ENCODE results near the gene IDUA.
"Not testable (repeated sequence)": the region's sequence is repeated elsewhere in the genome, so short reads cannot be mapped to it uniquely, and the experiment has no call there.

The IDUA gene

DNA sequence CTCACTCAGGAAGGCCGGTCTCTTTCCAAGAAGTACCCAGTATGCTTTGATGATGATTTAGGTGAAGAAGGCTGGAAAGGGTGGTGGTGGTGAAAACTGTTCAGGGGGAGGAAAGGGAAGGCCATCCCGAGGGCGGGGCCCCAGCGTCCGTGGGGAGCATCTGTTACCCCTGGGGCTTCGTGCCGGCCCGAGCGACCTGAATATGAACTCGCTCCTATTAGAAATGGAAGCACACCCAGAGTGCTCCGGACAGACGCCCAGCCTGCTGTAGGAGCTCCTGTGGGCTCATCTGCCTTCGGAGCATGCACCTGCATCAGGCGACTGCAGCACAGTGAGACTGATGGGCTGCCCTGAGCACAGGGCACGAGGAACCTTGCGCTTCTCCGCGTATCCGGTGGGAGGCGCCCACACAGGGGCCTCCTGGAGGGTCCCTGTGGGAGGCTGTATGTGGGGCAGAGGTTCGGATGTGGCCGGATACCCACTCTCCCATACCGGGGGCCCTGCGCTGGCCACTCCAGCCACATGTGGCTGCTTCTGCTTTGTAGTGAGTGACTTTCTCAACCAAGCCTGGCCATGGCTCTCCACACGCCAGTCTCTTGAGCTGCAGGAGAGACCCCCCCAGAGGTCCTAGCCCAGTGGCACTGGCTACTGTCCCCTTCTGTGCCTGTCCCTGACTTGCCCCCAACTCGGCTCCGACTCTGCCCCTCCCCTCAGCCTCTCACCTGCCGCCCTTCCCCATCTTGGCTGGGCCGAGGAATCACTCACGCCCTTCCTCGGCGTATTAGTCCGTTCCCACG, 61.3 kb downstream of the IDUA start:
- no peak for DNase-seq

DNA sequence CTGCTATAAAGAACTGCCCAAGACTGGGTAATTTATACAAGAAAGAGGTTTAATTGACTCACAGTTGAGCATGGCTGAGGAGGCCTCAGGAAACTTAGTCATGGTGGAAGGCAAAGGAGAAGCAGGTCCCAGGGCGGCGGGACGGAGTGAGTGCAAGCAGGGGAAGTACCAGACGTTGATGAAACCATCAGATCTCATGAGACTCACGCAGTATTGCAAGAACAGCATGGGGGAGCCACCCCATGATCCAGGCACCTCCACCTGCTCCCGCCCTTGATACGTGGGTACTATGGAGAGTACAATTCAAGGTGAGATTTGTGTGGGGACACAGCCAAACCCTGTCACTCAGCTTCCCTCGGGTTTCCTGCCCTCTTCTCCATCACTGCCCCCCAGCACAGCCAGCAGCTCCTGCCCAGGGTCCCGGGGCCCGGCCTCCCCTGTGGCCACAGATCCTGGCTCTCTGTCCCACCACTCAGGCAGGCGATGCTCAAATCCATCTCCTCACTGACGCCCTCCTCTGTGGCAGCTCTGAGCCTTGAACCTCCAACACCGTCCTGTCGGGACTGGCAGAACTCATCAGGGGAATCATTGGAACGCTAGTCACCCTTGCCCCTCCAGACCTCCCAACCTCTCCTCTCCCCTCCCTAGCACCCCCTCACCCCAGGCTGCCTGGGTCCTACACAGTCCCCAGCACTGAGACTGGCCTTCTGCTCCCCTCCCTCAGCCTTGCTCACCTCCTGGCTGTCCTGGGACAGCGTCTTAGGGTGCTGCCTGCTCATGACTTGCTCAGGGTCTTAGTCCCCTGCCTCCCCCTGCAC, 62.1 kb downstream of the IDUA start:
- no peak for DNase-seq

DNA sequence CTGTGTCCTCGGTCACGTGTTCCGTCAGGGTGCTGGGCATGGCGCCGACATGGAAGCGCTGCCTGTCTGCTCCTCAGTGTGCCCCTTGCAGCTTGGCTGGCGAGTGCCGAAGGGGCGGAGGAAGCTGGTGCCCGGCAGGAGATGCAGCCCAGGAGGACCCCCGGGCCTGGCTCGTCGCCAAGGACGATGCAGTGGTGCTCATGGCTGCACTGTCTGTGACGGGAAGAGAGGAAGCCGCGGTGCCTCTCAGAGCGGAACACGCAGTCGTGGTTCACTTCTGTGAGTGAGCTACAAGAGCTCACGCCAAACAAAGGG, 62.7 kb downstream of the IDUA start:
- DNase-seq = no peak

DNA sequence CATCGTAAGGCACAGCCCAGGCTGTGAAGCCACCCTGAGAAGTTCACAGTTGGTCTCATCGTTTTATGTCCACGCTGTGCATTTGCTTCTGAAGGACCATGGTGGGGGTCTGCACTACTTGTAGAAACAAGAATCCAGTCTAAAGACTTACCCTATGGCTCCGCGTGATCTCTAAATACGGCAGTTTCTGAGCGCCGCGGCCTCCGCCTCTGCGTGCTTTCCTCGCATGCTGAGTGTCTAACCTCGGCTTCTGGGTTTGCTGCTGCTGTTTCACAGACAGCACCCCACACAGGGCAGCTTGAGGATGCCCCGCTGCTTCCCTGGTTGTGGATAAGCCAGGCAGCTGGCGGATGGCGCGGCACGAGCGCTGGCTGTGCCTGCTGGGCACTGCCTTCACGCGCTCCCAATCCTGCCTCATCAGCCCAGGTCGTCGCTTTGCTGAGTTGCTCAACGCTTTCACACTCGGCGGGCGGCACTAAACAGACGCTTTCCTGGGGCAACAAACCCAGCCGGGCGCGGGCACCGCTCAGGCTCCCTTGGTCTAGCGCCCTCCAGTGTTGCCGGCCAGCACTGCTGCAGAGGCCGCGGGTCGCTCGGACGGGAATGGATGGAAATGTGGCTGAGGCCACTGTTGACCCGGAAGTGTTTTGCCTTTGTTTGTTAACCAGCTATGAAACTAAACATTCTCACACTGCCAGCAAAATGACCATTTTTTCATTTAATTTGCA, 63.8 kb downstream of the IDUA start:
- no peak for DNase-seq

DNA sequence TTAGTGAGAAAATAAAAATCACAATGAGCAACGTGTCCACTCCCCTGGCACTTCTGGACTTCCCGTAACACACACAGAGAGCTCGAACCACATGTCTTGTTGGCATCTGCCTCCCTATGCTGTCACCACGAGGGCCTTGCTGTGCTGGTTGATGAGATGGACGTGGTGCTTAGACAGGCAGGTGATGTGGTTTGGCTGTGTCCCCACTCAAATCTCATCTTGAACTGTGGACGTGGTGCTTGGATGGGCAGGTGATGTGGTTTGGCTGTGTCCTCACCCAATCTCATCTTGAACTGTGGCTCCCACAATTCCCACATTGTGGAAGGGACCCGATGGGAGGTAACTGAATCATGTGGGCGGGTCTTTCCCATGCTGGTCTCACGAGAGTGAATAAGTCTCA, 64.6 kb downstream of the IDUA start:
- no peak for DNase-seq

DNA sequence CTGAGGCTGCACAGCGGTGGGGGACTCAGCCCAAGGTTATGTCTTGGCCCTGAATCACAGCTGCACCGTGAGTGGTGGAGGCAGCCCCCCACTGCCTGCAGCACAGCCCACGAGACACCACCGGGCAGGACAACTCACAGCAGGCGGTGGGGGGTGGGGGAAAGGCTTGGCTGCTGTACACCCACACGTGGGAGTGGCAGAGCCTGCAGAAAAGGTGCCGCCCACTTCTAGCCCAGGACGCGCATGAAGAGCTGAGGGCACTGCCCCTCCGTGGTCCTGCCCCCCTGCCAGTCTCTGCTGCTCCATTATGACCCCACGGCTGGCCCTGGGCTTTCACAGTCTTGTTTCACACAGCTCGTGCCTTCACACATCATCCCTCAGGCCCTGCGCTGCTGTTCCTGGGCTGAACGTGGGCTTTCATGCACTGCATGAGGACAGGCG, 65.4 kb downstream of the IDUA start:
- no peak for DNase-seq

DNA sequence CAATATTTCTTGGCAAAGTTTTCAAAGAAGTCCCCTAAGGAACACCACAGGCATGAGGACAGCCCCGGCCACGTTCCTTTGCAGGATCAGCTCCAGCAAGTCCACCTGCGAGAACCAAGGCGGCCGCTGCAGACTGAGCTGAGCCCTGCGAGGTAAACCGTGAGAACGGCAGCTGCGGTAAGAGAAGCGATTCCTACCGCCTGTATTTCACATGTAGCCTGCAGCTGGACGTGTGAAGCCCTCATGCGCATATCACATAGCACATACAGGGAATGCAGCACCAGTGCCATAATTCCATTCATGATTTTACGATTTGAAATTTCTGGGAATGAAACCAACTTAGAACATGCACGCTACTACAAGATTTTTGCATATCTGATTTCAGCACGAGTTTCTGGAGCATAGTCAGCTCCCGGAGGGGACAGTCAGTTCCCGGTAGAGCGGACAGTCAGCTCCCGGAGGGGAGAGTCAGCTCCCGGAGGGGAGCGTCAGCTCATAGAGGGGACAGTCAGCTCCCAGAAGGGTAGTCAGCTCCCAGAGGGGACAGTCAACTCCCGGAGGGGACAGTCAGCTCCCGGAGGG, 66.3 kb downstream of the IDUA start:
- no peak for DNase-seq

DNA sequence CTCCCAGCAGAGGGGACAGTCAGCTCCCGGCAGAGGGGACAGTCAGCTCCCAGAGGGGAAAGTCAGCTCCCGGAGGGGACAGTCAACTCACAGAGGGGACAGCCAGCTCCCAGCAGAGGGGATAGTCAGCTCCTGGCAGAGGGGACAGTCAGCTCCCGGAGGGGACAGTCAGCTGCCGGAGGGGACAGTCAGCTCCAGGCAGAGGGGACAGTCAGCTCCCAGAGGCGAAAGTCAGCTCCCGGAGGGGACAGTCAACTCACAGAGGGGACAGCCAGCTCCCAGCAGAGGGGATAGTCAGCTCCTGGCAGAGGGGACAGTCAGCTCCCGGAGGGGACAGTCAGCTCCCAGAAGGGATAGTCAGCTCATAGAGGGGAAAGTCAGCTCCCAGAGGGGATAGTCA, 67.0 kb downstream of the IDUA start:
- DNase-seq = not testable (repeated sequence)

Measured in stimulated activated CD4-positive, alpha-beta T cell treated with anti-CD3 and anti-CD28 coated beads, Interleukin-4, amount 100 ng/mL, for 1 hour (primary cell).